Measurements from ENCODE around the gene POLR2C.
A peak's percentile ranks its signal among the peaks of the same experiment; 100 is the strongest.
"Not testable (repeated sequence)": the region's sequence is repeated elsewhere in the genome, so short reads cannot be mapped to it uniquely, and the experiment has no call there.

POLR2C gene

GRCh38 chr16:57479976-57480753, 17.7 kb downstream of the POLR2C start:
- no peak for DNase-seq

GRCh38 chr16:57480754-57481230, 18.3 kb downstream of the POLR2C start:
- DNase-seq = no peak

- no peak for DNase-seq
Observed at GRCh38 chr16:57481421-57481820, 18.9 kb downstream of the POLR2C start.

GRCh38 chr16:57482845-57483545, 20.5 kb downstream of the POLR2C start:
- no peak for DNase-seq

GRCh38 chr16:57483725-57484514, 21.4 kb downstream of the POLR2C start:
- DNase-seq = no peak

- DNase-seq = no peak
Observed at GRCh38 chr16:57484515-57485005, 22.1 kb downstream of the POLR2C start.

GRCh38 chr16:57485091-57485915, 22.8 kb downstream of the POLR2C start:
- no peak for DNase-seq

- DNase-seq = peak; percentile 32 to 49
Observed at GRCh38 chr16:57485916-57486857, 23.7 kb downstream of the POLR2C start, which contains the start of gene DOK4. Gene DOK4, minus strand, starts transcription at chr16:57486493. Its CDS starts 6,986 bp downstream, at chr16:57479507.

- DNase-seq = no peak
Observed at GRCh38 chr16:57486858-57487834, 24.7 kb downstream of the POLR2C start.

GRCh38 chr16:57489229-57489628, 26.8 kb downstream of the POLR2C start:
- no peak for DNase-seq

- DNase-seq = no peak
Observed at GRCh38 chr16:57493767-57494166, 31.3 kb downstream of the POLR2C start.

- DNase-seq = no peak
Observed at GRCh38 chr16:57497121-57497520, 34.6 kb downstream of the POLR2C start.

GRCh38 chr16:57498031-57498430, 35.6 kb downstream of the POLR2C start:
- DNase-seq = no peak

GRCh38 chr16:57499941-57500340, 37.5 kb downstream of the POLR2C start:
- DNase-seq = not testable (repeated sequence)

GRCh38 chr16:57500578-57501111, 38.2 kb downstream of the POLR2C start:
- no peak for DNase-seq

GRCh38 chr16:57501492-57501891, 39.0 kb downstream of the POLR2C start:
- DNase-seq = no peak

GRCh38 chr16:57502048-57502775, 39.7 kb downstream of the POLR2C start:
- no peak for DNase-seq

GRCh38 chr16:57503366-57503765, 40.9 kb downstream of the POLR2C start:
- no peak for DNase-seq

GRCh38 chr16:57504001-57504400, 41.5 kb downstream of the POLR2C start:
- DNase-seq = no peak
